Suprapubic skin (tissue), 4 donors: ENCODE data around the gene KRTAP21-3. TPM values are rescaled to one million over a fixed set of nuclear protein-coding genes. Genes with fewer than 3 reads are reported as not detected.

Experiments
- DNase-seq, 2 donors: peaks; one replicate each; pipeline ENCODE4 v3.0.0-alpha.2; 2019; ENCODE audit warnings: low spot score in 2 of 2
- H3K27ac ChIP-seq: fragments of 200-600 bp; sonication (generic); one replicate; pipeline ENCODE4 v1.5.1; 2019
- H3K27me3 ChIP-seq: fragments of 200-600 bp; sonication (generic); one replicate; pipeline ENCODE4 v1.5.1; 2019
- H3K36me3 ChIP-seq: fragments of 200-600 bp; sonication (generic); one replicate; pipeline ENCODE4 v1.5.1; 2019
- H3K4me1 ChIP-seq: fragments of 200-600 bp; sonication (generic); one replicate; pipeline ENCODE4 v1.5.1; 2019
- H3K4me3 ChIP-seq: fragments of 200-600 bp; sonication (generic); one replicate; pipeline ENCODE4 v1.5.1; 2019; ENCODE audit warnings: mild to moderate bottlenecking
- H3K9me3 ChIP-seq: fragments of 200-600 bp; sonication (generic); one replicate; pipeline ENCODE4 v1.5.1; 2019
- EP300 ChIP-seq: sonication (generic); formaldehyde crosslinking; IDR thresholded peaks from one replicate; pipeline ENCODE4 v1.6.1; 2017; ENCODE audit warnings: antibody characterized with exemption
- POLR2A ChIP-seq, 2 donors: fragments of 450-650 bp; IDR thresholded peaks; one replicate each; pipeline ENCODE4 v1.6.1; 2017; ENCODE audit warnings: antibody characterized with exemption in 2 of 2, mild to moderate bottlenecking in 2 of 2, moderate library complexity in 2 of 2
- POLR2AphosphoS5 ChIP-seq, 3 donors: sonication (generic); formaldehyde crosslinking; IDR thresholded peaks; one replicate each; pipeline ENCODE4 v1.6.1; 2017; ENCODE audit warnings: antibody characterized with exemption in 3 of 3
- whole genome bisulfite sequencing: methylation state at CpG from one replicate; pipeline ENCODE4 v1.1.5; 2018; 5-methylcytosine and 5-hydroxymethylcytosine counted together
- total RNA-seq, 4 donors: library from RNA; depleted of rRNA; stranded (reverse); fragments of >200 nt; gene quantifications; one replicate each; pipeline ENCODE4 v1.1.0, GENCODE V29; 2016
- TF ChIP-seq, protein P1 (sequence below), 2 donors: fragments of 200-600 bp in 1 of 2; fragments of 450-650 bp in 1 of 2; sonication (generic) in 1 of 2; IDR thresholded peaks; one replicate each; pipeline ENCODE4 v1.5.1; 2016 to 2019; ENCODE audit warnings: antibody characterized with exemption in 2 of 2, mild to moderate bottlenecking in 1 of 2, moderate library complexity in 1 of 2

KRTAP21-3 gene
- total RNA-seq, 4 donors from 2014 or later, result not detected

DNA sequence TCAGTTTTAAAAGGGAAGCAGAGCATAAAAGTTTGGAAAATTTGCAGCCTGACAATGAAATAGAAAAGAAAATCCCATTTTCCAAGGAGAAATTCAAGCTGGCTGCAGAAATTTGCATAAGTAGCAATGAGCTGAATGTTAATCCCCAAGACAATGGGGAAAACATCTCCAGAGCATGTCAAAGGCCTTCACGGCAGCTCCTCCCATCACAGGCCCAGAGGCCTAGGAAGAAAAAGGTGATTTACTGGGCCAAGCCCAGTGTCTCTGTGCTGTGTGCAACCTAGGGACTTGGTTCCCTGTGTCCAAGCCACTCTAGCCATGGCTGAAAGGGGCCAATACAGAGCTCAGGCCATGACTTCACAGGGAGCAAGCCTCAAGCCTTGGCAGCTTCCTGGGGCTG is 49.8 kb downstream of the KRTAP21-3 start:
- TF ChIP-seq POLR2A (IDR thresholded peaks at IDR 0.05) (no peak), POLR2AphosphoS5 (IDR thresholded peaks at IDR 0.05) (no peak), EP300 (no peak)
- TF ChIP-seq, protein P1, sequence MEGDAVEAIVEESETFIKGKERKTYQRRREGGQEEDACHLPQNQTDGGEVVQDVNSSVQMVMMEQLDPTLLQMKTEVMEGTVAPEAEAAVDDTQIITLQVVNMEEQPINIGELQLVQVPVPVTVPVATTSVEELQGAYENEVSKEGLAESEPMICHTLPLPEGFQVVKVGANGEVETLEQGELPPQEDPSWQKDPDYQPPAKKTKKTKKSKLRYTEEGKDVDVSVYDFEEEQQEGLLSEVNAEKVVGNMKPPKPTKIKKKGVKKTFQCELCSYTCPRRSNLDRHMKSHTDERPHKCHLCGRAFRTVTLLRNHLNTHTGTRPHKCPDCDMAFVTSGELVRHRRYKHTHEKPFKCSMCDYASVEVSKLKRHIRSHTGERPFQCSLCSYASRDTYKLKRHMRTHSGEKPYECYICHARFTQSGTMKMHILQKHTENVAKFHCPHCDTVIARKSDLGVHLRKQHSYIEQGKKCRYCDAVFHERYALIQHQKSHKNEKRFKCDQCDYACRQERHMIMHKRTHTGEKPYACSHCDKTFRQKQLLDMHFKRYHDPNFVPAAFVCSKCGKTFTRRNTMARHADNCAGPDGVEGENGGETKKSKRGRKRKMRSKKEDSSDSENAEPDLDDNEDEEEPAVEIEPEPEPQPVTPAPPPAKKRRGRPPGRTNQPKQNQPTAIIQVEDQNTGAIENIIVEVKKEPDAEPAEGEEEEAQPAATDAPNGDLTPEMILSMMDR (IDR thresholded peaks at IDR 0.05), result no peak
- WGBS, result 78% methylated on average over 1 of the region's 1 CpG
- Histone ChIP-seq H3K9me3 (no peaks in the 10 kb centered on the region), H3K27me3 (no peaks in the 10 kb centered on the region), H3K4me3 (no peak overlapping the region), H3K27ac (no peak overlapping the region), H3K36me3 (no peaks in the 10 kb centered on the region), H3K4me1 (no peaks in the 10 kb centered on the region)
- no peak for DNase-seq

Other genes starting within 250 kb of the KRTAP21-3 start
- 10 to 100 TPM in 1 of 4 donors, 1 to 10 TPM in 2, not detected in 1; 6.8 to 29.7 (median 8.7) TPM for gene KRTAP19-1, start 238.4 kb downstream of the KRTAP21-3 start, total RNA-seq
- gene KRTAP19-2, start 231.3 kb downstream of the KRTAP21-3 start, total RNA-seq, result not detected
- gene KRTAP19-3, start 226.8 kb downstream of the KRTAP21-3 start, total RNA-seq, result 10 to 100 TPM in 1 of 4 donors, not detected in 3; 41.5 TPM
- not detected for gene KRTAP19-4, start 221.6 kb downstream of the KRTAP21-3 start, total RNA-seq
- 100 to 1,000 TPM in 1 of 4 donors, 10 to 100 TPM in 1, not detected in 2; 20.8 to 130 TPM for gene KRTAP19-5, start 216.6 kb downstream of the KRTAP21-3 start, total RNA-seq
- not detected for gene KRTAP19-6, start 176.9 kb downstream of the KRTAP21-3 start, total RNA-seq
- gene KRTAP19-7, start 157.5 kb downstream of the KRTAP21-3 start, total RNA-seq, result 1 to 10 TPM in 1 of 4 donors, not detected in 3; 7.2 TPM
- not detected for gene KRTAP22-2, start 128.4 kb downstream of the KRTAP21-3 start, total RNA-seq
- not detected for gene KRTAP6-3, start 126.3 kb downstream of the KRTAP21-3 start, total RNA-seq
- gene KRTAP6-2, start 119.9 kb downstream of the KRTAP21-3 start, total RNA-seq, result not detected
- not detected for gene KRTAP22-1, start 117.7 kb downstream of the KRTAP21-3 start, total RNA-seq
- 10 to 100 TPM in 1 of 4 donors, not detected in 3; 16.0 TPM for gene KRTAP6-1, start 104.8 kb downstream of the KRTAP21-3 start, total RNA-seq
- not detected for gene KRTAP20-1, start 102.4 kb downstream of the KRTAP21-3 start, total RNA-seq
- gene KRTAP20-4, start 98.2 kb downstream of the KRTAP21-3 start, total RNA-seq, result not detected
- 1 to 10 TPM in 2 of 4 donors, not detected in 2; 5.9 to 8.6 TPM for gene KRTAP20-2, start 83.6 kb downstream of the KRTAP21-3 start, total RNA-seq
- gene KRTAP20-3, start 75.9 kb downstream of the KRTAP21-3 start, total RNA-seq, result not detected
- not detected for gene KRTAP21-2, start 28.5 kb upstream of the KRTAP21-3 start, total RNA-seq
- gene KRTAP21-1, start 36.7 kb upstream of the KRTAP21-3 start, total RNA-seq, result not detected
- 10 to 100 TPM in 2 of 4 donors, 1 to 10 TPM in 1, not detected in 1; 6.9 to 27.0 (median 15.7) TPM for gene KRTAP8-1, start 94.5 kb upstream of the KRTAP21-3 start, total RNA-seq
- gene KRTAP7-1, start 111.0 kb upstream of the KRTAP21-3 start, total RNA-seq, result 10 to 100 TPM in 1 of 4 donors, 1 to 10 TPM in 1, not detected in 2; 9.4 to 57.8 TPM
- gene KRTAP11-1, start 162.8 kb upstream of the KRTAP21-3 start, total RNA-seq, result 100 to 1,000 TPM in 1 of 4 donors, 10 to 100 TPM in 2, 1 to 10 TPM in 1; 3.2 to 283 (median 34.3) TPM